ENCODE results near the gene GARIN1A. TPM values are rescaled to one million over a fixed set of nuclear protein-coding genes. Genes with fewer than 3 reads are reported as not detected.
"Not testable (repeated sequence)": the region's sequence is repeated elsewhere in the genome, so short reads cannot be mapped to it uniquely, and the experiment has no call there.

GARIN1A gene
- total RNA-seq, 4 donors from 2014 or later, result 0.19 to 0.38 (median 0.35) TPM; not detected in 1

GRCh38 chr7:128672927-128673517 lies 930 bp downstream of the GARIN1A start:
- no peak for DNase-seq

DNA sequence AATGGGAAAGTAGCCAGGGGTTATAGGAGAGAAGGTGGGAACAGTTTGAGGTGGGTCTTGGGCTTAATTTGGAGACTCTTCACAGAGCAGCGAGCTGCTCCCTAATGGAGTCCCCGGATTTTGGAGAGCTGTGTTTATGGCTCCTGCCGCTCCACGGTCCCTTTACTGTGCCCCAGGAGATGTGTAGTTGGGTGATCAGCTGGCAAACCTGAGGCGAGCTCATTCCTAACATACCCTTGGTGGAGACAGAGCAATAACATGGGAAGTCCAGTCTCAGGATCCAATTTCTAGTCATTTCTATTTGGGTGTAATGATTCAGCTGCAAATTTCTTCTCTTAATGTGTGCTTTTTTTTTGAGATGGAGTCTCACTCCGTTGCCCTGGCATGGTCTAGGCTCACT lies 1.5 kb downstream of the GARIN1A start:
- Histone ChIP-seq H3K4me1 (no peaks in the 10 kb centered on the region), H3K27me3 (no peaks in the 10 kb centered on the region), H3K4me3 (no peak overlapping the region), H3K27ac (no peak overlapping the region), H3K36me3 (no peaks in the 10 kb centered on the region), H3K9me3 (no peaks in the 10 kb centered on the region)
- TF ChIP-seq CTCF (IDR thresholded peaks at IDR 0.05) (no peak), POLR2A (IDR thresholded peaks at IDR 0.05) (no peak)
- no peak for DNase-seq
- intact Hi-C loops (cut with DNase I), result no loop called here
- WGBS, 2 donors, result 63 to 77% methylated on average over 5 to 6 of the region's 6 CpGs

More at GRCh38 chr7:128672927-128673517, 930 bp downstream of the GARIN1A start:
- TF ChIP-seq POLR2A (IDR thresholded peaks at IDR 0.05) (no peak), CTCF (IDR thresholded peaks at IDR 0.05) (peak in 2 of 6 experiments; percentile 26 to 37)
- intact Hi-C loops (cut with DNase I), result no loop called here
- 0 to 28% methylated on average over 2 to 6 of the region's 7 CpGs for WGBS, 2 donors
- no peaks in the 10 kb centered on the region for H3K9me3 ChIP-seq
- no peaks in the 10 kb centered on the region for H3K36me3 ChIP-seq
- H3K27me3 ChIP-seq, result no peaks in the 10 kb centered on the region
- H3K4me3 ChIP-seq, result no peak overlapping the region
- H3K27ac ChIP-seq, result no peak overlapping the region
- H3K4me1 ChIP-seq, result no peaks in the 10 kb centered on the region

DNA sequence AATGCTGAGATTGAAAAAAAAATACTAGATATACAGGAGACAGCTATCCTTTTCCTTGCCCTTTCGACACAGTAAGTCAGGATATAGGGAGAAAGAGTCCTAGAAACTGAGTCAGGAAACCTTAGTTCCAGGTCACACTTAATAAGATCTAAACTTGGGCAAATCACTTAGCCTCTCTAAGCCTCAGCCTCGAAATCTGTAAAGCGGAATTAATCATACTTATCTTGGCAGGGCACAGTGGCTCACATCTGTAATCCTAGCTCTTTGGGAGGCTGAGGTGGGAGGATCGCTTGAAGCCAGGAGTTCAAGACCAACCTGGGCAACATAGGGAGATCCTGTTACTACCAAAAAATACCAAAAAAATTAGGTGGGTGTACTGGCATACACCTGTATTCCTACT lies 4.6 kb downstream of the GARIN1A start:
- WGBS, 2 donors, result 67 to 83% methylated on average over 4 of the region's 4 CpGs
- no peaks in the 10 kb centered on the region for H3K27me3 ChIP-seq
- H3K4me1 ChIP-seq, result peaks cover 0 to 2% (median 0%) of the 10 kb centered on the region in 3 donors
- no peak overlapping the region for H3K27ac ChIP-seq
- intact Hi-C loops (cut with DNase I), result no loop called here
- TF ChIP-seq POLR2A (IDR thresholded peaks at IDR 0.05) (no peak), CTCF (IDR thresholded peaks at IDR 0.05) (no peak)
- H3K4me3 ChIP-seq, result no peak overlapping the region
- no peaks in the 10 kb centered on the region for H3K36me3 ChIP-seq
- no peak for DNase-seq
- H3K9me3 ChIP-seq, result no peaks in the 10 kb centered on the region

DNA sequence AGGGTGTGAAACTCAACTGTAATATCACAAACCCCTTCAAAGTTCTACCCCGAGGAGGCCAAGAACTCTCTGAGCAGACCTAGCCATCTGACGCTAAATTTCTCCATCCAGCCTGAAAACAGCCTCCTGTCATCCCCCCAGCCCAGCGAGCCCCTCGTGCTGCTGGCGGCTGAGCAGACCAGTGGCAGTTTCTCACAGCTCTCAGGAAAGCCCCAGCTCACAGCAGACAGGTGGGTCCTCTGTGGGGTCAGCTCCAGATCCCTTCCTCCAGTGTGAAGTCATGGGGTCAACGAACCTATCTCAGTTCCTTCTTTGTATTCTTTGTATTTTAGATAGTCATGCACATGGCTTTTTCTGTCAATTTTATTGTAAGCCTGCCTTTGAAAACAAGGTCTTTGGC lies 7.8 kb downstream of the GARIN1A start:
- Histone ChIP-seq H3K4me3 (no peak overlapping the region), H3K36me3 (peaks cover 0 to 14% (median 0%) of the 10 kb centered on the region in 3 donors), H3K27me3 (no peaks in the 10 kb centered on the region), H3K27ac (no peak overlapping the region), H3K9me3 (no peaks in the 10 kb centered on the region), H3K4me1 (peaks cover 0 to 3% (median 0%) of the 10 kb centered on the region in 3 donors)
- WGBS, 2 donors, result 73 to 85% methylated on average over 5 to 6 of the region's 6 CpGs
- DNase-seq, result no peak
- TF ChIP-seq POLR2A (IDR thresholded peaks at IDR 0.05) (no peak), CTCF (IDR thresholded peaks at IDR 0.05) (no peak)
- intact Hi-C loops (cut with DNase I), result no loop called here

DNA sequence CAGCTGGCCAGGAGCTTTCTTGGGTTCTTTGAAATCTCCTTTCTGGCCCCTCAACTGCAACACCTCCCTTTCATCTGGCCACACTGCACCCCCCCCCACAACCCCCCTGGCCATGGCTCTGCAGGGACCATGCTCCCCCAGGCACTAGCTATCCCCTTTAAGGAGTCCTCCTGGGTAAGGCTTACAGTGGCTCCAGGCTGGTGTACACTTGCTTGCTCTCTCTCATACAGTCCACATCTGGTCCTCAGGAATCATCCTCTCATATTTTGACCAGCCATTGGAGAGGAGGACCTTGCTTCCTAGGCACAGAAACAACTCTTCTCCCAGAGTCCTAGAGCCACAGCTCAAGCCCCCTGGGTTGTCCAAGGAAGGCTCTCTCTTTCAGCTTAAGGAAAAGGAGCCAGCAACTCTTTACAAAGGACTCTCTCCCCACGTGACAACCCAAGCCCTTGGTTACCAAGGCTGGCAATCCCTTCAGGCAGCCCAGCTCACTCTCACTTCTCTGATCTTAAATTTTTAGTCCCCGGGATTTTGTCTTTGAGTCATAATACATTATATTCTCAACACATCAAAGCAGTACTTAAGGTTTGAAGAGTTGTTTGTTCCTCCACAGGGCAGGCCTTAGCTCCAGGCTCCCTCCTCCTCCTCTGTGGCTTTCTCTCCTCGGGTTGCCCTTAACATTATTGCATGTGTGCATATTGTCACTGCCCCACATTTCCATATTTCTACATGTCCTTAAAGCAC lies 9.9 kb downstream of the GARIN1A start:
- Histone ChIP-seq H3K36me3 (peaks cover 0 to 14% (median 0%) of the 10 kb centered on the region in 3 donors), H3K4me1 (peaks cover 0 to 3% (median 0%) of the 10 kb centered on the region in 3 donors), H3K27me3 (no peaks in the 10 kb centered on the region), H3K9me3 (no peaks in the 10 kb centered on the region), H3K27ac (no peak overlapping the region), H3K4me3 (no peak overlapping the region)
- no peak for DNase-seq
- WGBS, 2 donors, result 54 to 59% methylated on average over 3 of the region's 3 CpGs
- intact Hi-C loops (cut with DNase I), result no loop called here
- no peak for TF ChIP-seq POLR2A (IDR thresholded peaks at IDR 0.05)

GRCh38 chr7:128683270-128683669 lies 11.2 kb downstream of the GARIN1A start:
- H3K9me3 ChIP-seq; H3K27ac ChIP-seq; H3K4me1 ChIP-seq; intact Hi-C loops (cut with DNase I); H3K27me3 ChIP-seq; H3K4me3 ChIP-seq; DNase-seq: not testable (repeated sequence)
- peaks cover 0 to 14% (median 0%) of the 10 kb centered on the region in 3 donors for H3K36me3 ChIP-seq
- WGBS, 2 donors, result 100% methylated on average over 1 of the region's 1 CpG

GRCh38 chr7:128683738-128684137 lies 11.6 kb downstream of the GARIN1A start:
- intact Hi-C loops (cut with DNase I); H3K4me3 ChIP-seq; DNase-seq; H3K27me3 ChIP-seq; H3K9me3 ChIP-seq; H3K4me1 ChIP-seq; H3K27ac ChIP-seq: not testable (repeated sequence)
- WGBS, 2 donors, result 72 to 78% methylated on average over 3 to 4 of the region's 4 CpGs
- H3K36me3 ChIP-seq, result peaks cover 0 to 14% (median 0%) of the 10 kb centered on the region in 3 donors
